HG03108 (cell line): ENCODE results near the gene TANK.
"Not testable (repeated sequence)": the region's sequence is repeated elsewhere in the genome, so short reads cannot be mapped to it uniquely, and the experiment has no call there.

Source experiments
- ATAC-seq: cut with Tn5 transposase; IDR thresholded peaks from one replicate; pipeline ENCODE4 v1.9.1; 2021; ENCODE audit warnings: moderate library complexity; ENCODE audit not compliant: unreplicated experiment

TANK gene

GRCh38 chr2:161257123-161257952 is 97.1 kb downstream of the TANK start:
- ATAC-seq = no peak

GRCh38 chr2:161265874-161266273 is 105.6 kb downstream of the TANK start:
- ATAC-seq = no peak

- no peak for ATAC-seq
Observed at GRCh38 chr2:161269111-161269510, 108.9 kb downstream of the TANK start.

- ATAC-seq = no peak
Observed at GRCh38 chr2:161273038-161273760, 113.0 kb downstream of the TANK start.

- not testable (repeated sequence) for ATAC-seq
Observed at GRCh38 chr2:161278564-161279229, 118.5 kb downstream of the TANK start.

- not testable (repeated sequence) for ATAC-seq
Observed at GRCh38 chr2:161279230-161279815, 119.1 kb downstream of the TANK start.

GRCh38 chr2:161280906-161281323 is 120.7 kb downstream of the TANK start:
- not testable (repeated sequence) for ATAC-seq

- not testable (repeated sequence) for ATAC-seq
Observed at GRCh38 chr2:161281615-161282310, 121.5 kb downstream of the TANK start.

- ATAC-seq = not testable (repeated sequence)
Observed at GRCh38 chr2:161282311-161282644, 122.0 kb downstream of the TANK start.

GRCh38 chr2:161283926-161284325 is 123.7 kb downstream of the TANK start:
- ATAC-seq = no peak
